PFSK-1 (cell line): ENCODE results near the gene FRK.

ENCODE experiments used
- POLR2AphosphoS5 ChIP-seq: IDR thresholded peaks from 2 replicates; pipeline ENCODE4 v1.6.1; 2012; ENCODE audit warnings: low read depth, mild to moderate bottlenecking, control low read depth, low read length, moderate library complexity
- SIN3A ChIP-seq: IDR thresholded peaks from 2 replicates; pipeline ENCODE4 v1.6.1; 2012; ENCODE audit warnings: mild to moderate bottlenecking, low read length, moderate library complexity, borderline replicate concordance; ENCODE audit not compliant: insufficient read depth
- TF ChIP-seq, protein P1 (sequence below), 2 experiments: IDR thresholded peaks; 2 replicates each; pipeline versions ENCODE4 v1.6.1 to v1.8.0; 2011 to 2012; ENCODE audit warnings: low read depth in 2 of 2, low read length in 2 of 2, control low read depth in 1 of 2, inconsistent platforms in 1 of 2, mild to moderate bottlenecking in 1 of 2, moderate library complexity in 1 of 2; ENCODE audit not compliant: insufficient read depth in 1 of 2

DNA sequence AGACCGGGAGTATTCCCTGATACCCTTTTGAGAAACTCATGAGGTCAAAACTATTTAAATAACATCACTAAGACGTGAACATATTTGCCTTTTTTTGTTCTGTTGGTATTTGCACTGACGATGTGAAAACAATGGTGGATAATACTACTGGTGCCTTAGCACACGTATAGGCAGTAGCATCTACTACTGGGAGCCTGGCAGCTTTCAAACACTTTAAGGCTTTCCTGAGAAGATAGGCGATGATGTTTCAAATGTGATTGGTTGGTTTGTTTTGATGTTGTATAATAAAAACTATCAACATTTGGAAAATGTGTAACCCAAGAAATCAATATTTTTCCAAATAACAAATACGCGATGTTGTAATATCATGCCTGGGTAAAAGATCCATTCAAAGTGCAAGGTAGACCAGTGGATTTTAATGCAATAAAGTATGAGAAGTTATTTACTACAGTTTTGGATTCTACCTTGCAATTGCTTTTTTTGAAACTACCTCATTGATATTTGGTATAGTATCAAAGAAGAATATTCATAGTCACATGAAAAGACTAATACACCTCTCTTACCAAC, 166.2 kb downstream of the FRK start:
- TF ChIP-seq, protein P1, sequence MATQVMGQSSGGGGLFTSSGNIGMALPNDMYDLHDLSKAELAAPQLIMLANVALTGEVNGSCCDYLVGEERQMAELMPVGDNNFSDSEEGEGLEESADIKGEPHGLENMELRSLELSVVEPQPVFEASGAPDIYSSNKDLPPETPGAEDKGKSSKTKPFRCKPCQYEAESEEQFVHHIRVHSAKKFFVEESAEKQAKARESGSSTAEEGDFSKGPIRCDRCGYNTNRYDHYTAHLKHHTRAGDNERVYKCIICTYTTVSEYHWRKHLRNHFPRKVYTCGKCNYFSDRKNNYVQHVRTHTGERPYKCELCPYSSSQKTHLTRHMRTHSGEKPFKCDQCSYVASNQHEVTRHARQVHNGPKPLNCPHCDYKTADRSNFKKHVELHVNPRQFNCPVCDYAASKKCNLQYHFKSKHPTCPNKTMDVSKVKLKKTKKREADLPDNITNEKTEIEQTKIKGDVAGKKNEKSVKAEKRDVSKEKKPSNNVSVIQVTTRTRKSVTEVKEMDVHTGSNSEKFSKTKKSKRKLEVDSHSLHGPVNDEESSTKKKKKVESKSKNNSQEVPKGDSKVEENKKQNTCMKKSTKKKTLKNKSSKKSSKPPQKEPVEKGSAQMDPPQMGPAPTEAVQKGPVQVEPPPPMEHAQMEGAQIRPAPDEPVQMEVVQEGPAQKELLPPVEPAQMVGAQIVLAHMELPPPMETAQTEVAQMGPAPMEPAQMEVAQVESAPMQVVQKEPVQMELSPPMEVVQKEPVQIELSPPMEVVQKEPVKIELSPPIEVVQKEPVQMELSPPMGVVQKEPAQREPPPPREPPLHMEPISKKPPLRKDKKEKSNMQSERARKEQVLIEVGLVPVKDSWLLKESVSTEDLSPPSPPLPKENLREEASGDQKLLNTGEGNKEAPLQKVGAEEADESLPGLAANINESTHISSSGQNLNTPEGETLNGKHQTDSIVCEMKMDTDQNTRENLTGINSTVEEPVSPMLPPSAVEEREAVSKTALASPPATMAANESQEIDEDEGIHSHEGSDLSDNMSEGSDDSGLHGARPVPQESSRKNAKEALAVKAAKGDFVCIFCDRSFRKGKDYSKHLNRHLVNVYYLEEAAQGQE (IDR thresholded peaks at IDR 0.05; ENCODE audit: insufficient read depth in 1 of 2, low read depth in 2 of 2, low read length in 2 of 2): no peak
- no peak for TF ChIP-seq SIN3A
- TF ChIP-seq POLR2AphosphoS5: no peak
